ENCODE data around the gene INPP5E.

DNA sequence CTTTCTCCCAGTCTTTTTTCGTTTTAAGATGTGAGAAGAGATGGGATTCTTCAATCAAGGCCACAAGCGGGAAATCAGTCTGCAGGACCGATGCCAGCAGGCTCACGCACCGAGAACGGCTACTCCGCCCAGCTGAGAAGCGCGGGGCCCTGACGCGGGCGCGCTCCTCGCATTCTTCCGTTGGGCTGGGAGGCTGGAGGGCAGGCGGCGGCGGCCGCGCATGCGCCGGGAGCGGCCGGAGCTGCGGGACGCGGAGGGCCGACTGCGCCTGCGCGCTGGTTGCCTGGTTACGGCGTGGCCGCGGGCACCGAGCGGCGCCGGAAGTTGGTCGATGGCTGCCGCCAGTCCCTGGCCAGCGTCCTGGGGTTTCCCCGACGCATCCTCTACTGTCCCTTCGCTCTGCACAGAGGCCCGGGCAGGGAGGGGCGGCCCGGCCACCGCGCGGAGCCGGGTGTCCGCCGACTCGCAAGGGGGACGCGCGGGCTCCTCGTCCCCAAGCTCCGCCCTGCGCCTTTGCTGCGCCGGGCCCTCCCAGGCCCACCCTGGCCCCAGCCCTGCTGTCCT, 44.0 kb upstream of the INPP5E start:
- TF ChIP-seq, protein P1, sequence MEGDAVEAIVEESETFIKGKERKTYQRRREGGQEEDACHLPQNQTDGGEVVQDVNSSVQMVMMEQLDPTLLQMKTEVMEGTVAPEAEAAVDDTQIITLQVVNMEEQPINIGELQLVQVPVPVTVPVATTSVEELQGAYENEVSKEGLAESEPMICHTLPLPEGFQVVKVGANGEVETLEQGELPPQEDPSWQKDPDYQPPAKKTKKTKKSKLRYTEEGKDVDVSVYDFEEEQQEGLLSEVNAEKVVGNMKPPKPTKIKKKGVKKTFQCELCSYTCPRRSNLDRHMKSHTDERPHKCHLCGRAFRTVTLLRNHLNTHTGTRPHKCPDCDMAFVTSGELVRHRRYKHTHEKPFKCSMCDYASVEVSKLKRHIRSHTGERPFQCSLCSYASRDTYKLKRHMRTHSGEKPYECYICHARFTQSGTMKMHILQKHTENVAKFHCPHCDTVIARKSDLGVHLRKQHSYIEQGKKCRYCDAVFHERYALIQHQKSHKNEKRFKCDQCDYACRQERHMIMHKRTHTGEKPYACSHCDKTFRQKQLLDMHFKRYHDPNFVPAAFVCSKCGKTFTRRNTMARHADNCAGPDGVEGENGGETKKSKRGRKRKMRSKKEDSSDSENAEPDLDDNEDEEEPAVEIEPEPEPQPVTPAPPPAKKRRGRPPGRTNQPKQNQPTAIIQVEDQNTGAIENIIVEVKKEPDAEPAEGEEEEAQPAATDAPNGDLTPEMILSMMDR (IDR thresholded peaks at IDR 0.05), result no peak
- TF ChIP-seq POLR2A (IDR thresholded peaks at IDR 0.05), result peak in 1 of 2 donors; percentile 75

Measured in heart left ventricle (tissue), 13 donors.